Activated naive CD8-positive, alpha-beta T cell treated with anti-CD3 and anti-CD28 coated beads, Interleukin-2, amount 50 U/mL, for 16 hours (primary cell): ENCODE data around the gene BCAT1.

Experiments used
- DNase-seq: peaks from one replicate; pipeline ENCODE4 v3.0.0-alpha.2; 2020; ENCODE audit warnings: low read depth, low spot score

Gene BCAT1, protein sequence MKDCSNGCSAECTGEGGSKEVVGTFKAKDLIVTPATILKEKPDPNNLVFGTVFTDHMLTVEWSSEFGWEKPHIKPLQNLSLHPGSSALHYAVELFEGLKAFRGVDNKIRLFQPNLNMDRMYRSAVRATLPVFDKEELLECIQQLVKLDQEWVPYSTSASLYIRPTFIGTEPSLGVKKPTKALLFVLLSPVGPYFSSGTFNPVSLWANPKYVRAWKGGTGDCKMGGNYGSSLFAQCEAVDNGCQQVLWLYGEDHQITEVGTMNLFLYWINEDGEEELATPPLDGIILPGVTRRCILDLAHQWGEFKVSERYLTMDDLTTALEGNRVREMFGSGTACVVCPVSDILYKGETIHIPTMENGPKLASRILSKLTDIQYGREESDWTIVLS

DNA sequence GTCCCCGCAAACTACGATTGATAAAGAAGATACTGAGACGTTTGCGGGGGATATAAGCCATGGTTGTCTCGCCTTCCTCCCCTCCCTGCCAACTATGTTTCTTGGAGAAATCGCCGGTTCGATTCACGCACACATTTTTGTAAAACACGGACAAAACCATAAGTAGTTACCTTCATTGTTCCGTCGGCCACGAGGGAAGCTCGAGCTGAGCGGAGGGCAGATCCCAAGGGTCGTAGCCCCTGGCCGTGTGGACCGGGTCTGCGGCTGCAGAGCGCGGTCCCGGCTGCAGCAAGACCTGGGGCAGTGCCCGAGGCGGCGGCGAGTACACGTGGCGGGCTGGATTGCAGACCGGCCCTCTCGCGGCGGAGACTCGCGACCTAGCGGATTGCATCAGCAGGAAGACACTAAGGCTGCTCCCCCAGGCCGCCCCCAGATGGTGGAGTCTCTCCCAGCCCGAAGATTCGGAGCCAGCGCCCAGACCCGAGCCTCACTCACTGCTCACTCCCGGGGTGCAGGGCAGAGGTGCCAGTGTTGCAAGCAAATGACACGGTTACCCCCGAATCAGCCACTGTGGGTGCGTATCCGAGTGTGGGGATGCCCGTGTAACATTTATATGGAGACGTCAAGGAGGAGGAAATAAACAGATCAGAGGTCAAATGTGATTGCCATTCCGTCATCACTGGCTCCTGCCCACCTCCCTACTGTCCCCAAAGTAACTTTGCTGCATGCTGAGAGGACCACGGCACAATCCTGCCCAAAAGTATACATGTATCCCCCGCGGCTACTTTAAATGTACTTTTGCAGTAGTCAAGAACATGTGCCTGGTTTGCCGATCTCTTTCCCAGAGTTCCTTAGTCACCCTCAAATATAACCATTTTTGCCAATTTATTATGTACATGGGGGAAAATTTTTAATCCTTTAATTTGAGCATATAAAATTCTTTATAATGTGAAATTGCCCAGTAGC, at the start of gene BCAT1:
TSS of gene BCAT1 (minus strand) at position 345 of the 966 bp plus-strand sequence. CDS start at position 176, 169 bp downstream.
- DNase-seq, result no peak

DNA sequence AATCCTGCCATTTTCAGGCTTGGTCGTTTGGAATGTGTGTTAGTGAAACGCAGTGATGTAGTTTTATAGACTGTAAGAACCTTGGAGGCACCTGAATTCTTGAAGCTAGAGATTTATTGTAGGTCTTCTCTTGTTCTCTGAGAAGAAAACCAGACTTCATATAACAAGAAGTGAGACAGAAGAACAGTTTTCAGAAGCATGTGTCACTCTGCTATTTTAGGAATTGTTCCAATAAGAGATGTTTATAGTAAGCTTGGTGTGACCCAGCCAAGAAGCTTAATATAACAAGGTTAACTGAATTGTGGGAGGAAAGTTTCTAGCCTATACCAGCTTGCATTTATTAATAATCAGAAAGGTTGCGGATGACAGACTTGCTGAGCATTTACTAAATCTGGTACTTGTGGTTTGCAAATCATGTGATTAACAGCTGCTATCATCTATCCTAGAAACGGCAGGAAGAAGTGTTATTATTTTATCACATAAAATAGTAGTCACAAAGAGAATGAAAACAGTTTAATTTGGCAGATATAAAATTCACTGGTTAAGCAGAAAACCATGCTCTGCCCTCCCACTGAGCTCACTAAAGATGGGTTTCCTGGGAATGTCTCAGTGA, 49.2 kb upstream of the BCAT1 start:
- no peak for DNase-seq

DNA sequence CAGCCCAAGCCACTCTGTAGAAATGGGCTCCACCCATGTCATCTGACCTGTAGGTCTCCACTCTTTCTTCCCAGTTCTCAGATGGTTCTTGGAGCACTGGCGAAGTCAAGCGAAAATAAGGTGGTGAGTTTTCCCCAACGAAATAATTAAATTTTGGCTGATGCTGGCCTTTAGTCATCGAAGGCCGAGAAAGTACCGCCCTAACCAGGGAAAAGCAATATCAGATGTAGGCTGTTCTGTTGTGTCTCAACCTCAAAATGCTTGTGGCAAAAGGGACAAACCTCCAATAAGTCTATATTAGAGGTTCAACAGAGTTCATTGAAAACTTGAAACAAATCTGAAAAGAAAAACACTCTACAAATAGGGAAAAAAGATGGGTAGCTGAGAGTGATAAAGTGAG, 48.6 kb upstream of the BCAT1 start:
- DNase-seq, result no peak

DNA sequence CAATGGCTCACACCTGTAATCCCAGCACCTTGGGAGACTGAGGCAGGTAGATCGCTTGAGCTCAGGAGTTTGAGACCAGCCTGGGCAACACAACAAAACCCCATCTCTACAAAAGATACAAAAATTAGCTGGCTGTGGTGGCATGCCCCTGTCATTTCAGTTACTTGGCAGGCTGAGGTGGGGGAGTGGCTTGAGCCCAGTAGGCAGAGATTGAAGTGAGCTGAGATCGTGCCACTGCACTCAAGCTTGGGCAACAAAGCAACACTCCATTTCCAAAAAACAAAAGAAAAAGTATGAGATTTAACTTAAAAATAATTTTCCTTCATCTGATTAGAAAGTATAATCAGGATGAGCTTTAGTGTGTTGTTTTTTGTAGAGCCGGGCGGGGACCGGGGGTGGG, 47.9 kb upstream of the BCAT1 start:
- no peak for DNase-seq

DNA sequence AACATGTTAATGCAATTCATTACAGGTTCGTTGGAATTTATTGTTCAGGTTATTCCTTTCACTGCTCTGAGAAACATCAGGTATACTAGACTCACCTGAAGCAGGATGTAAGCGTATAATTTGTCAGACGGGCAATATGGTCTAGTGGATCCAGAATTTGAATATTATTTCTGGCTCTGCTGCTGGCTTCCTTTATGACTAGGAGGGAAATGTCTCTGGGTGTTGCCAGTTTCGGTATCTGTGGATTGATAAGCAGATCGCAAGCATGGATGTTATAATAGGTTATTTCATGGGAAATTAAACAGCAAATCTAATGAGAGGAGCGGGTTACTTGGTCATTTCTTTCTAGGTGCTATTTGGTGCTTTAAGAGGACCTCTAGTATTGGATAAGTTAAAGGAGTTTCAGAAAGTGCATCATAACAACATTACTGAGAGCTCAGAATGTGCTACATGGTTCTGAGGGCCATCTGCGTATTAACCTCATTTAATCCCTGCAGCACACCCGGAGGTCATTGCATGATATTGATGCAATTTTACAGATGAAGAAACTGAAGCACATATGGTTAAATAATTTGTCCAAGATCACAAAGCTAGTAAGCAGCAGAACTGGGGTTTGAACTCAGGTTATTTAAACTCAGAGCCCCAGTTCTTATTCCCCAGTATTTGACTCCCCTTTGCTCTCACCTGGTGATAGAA, 47.3 kb upstream of the BCAT1 start:
- no peak for DNase-seq

DNA sequence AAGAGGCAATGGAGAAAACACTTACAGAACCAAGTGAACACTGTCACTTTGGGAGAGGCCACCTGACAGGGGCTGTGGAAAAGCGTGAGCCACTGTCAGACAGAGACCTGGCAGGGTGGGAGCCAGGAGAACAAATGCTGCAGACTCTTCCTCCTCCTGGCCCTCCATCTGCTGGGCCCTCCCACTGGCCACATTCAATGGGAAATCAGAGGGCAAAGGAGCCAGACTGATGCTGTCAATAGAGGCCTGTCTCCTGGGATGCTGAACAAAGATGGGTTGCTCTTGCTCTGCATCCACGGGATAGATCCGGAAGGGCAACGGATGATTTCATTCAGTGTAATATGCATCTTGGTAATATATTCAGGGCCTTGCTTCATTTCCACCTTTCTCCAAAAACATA, 44.9 kb upstream of the BCAT1 start:
- DNase-seq, result no peak

DNA sequence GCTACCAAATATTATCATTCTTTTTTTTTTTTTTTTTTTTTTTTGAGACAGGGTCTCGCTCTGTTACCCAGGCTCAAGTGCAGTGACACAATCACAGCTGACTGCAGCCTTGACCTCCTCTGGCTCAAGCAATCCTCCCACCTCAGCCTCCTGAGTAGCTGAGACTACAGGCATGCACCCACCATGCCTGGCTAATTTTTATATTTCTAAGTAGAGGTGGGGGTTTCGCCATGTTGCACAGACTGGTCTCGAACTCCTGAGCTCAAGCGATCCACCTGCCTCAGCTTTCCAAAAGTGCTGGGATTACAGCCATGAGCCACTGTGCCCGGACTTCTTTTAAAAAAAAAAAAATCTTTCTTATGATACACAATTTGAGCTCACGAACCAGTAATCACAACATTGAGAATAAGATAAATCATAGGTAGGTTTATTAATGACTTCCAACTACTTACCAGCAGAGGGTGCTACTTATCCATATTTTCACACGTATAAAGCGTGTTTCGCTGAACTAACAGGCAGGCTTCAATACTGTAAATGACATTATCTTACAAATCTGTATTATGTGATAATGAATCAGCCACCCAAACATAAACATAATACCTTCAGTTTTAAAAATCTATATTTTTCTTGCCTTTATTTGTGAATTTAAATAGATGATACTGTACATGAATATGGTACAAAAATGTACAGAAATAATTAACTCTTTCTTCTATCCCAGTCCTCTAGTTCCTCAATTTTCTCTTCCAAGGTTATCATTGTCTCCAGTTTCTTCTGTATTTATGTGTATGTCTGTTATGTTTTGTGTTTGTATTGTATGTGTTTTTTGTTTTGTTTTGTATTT, 42.5 kb upstream of the BCAT1 start:
- DNase-seq, result no peak

DNA sequence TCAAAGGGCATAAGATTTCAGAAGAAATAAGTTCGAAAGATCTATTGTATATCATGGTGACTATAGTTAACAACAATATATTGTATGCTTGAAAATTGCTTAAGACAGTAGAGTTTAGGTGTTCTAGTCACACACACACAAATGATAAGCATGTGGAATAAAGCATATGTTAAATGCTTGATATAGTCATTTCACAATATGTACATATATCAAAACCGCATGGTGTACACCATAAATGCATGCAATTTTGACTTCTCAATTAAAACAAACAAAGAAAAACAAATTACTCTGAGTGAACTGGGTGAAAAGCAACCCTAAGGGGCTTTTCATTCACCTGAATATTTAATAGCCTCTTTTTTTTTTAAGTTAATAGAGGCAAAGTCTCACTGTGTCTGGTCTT, 40.3 kb upstream of the BCAT1 start:
- DNase-seq, result no peak

DNA sequence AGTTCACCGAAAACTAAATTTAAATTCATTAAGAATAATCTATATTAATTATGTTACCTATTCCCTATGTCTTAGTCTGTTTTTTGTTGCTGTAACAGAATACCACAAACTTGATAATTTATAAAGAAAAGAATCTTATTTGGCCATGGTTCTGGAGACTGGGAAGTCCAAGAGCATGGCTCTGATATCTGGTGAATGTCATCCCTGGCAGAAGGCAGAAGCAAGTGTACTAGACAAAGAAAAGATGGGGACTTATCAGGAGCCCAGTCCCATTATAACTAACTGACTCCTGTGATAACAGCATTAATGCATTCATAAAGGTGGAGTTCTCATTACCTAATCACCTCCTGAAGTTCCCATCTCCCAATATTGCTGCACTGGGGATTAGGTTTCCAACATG, 33.3 kb upstream of the BCAT1 start:
- DNase-seq, result no peak

DNA sequence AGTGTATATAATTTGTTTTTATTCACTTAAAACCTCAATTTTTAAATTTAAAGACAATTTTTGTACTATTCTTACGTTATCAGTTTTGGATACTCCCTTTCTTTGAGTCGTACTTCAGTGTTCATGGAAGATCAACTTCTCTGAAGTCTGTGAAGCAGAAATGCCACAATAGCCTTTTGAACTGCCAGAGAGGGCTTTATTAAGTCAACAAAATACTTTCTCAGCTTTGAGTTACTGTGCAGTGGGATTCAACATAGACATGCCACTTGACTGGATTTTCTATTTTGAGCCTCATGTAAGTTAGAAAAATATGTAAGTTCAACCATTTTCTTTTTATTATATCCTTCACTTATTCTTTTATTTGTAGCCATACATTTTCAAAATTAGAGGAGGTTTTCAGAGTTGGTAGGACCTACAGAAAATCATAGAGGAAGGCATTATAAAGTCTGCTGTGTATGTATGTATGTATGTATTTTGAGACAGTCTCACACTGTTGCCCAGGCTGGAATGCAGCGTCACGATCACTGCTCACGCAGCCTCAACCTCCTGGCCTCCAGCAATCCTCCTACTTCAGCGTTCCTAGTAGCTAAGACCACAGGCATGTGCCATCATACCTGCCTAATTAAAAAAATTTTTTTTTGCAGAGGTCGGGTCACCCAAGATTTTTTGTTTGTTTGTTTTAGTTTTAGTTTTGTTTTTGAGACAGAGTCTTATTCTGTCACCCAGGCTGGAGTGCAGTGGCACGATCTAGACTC, 31.3 kb upstream of the BCAT1 start:
- no peak for DNase-seq

DNA sequence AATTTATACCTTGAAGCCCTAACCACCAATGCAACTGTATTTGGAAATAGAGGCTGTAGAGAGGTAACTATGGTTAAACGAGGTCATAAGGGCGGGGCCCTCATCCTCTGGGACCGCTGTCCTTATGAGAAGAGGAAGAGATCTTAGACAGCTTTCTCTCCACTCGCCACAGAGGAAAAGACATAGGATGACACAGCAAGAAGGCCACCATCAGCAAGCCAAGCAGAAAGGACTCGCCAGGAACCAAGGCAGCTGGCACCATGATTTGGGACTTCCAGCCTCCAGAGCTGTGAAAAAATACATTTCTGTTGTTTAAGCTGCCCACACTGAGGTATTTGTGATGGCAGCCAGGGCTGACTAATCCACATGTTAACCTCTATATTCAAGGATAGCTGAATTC, 30.4 kb upstream of the BCAT1 start:
- no peak for DNase-seq

DNA sequence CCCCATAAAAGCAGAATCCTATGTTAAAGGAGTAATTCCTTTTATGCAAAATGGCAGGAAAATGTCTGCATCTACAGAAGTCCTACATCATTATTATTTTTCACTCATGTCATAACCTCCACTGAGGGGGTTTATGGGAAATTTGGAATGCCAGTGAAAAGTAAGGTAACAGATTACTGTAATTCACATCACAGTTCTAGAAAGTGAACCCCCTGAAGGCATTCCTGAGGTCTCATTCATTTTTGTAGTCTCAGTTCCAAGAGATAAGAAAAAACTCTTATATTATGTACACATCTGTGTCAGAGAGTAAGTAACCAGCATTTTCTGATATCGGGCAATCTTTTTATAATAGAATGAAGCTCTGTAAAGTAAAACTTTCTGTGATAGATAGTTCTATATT, 28.8 kb upstream of the BCAT1 start:
- DNase-seq, result no peak

DNA sequence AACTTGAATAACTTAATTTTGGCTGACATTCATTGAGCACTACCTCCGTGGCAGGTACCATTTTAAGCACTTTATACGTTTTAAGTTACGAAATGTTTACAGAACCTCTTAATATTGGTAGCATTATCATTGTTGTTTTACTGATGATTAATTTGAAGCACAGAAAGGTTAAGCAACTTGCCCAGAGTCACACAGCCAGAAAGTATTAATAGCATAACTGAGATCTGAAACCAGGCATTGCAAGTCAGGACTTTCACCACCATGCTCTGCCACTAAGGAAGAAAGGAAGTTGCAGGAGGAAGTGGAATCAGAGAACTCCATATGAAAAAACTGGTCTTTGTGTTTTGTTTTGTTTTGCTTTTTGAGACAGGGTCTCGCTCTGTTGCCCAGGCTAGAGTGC, 28.2 kb upstream of the BCAT1 start:
- DNase-seq, result no peak

DNA sequence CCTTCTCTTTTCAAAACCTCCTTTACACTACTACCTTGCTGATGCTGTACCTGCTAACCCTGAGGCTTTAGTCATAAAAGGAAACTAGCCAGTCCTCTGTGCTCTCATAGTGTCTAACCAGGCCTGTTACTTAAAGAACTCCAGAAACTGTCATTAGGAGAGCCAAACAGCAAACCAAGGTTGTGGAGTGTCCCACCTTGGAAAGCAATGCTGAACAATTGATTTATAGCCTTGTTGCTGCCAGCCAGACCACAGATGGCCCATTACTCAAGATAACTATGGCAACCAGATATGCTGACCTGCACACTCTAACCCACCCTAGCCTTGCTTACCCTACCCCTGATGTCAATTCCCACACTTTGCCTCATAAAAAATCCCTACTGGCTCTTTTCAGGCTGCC, 26.5 kb upstream of the BCAT1 start:
- DNase-seq, result no peak

DNA sequence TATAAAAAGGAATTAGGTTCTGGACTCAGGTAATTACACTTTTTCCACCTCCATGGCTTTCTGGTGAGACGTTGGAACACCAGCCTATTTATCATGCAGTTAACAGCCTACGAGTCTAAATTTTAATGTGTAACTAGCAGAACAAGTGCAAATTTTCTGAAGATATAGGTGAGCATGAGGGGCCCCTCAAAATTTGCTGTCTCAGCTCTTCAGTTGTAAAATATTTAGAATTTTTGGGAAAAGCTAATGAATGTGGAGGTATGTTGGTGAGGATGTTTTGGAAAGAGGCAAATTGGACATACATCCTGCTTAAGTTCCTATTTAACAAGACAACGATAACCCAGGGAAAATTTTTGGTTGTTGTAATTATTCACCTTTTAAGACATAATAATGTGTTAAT, 25.3 kb upstream of the BCAT1 start:
- DNase-seq, result no peak

DNA sequence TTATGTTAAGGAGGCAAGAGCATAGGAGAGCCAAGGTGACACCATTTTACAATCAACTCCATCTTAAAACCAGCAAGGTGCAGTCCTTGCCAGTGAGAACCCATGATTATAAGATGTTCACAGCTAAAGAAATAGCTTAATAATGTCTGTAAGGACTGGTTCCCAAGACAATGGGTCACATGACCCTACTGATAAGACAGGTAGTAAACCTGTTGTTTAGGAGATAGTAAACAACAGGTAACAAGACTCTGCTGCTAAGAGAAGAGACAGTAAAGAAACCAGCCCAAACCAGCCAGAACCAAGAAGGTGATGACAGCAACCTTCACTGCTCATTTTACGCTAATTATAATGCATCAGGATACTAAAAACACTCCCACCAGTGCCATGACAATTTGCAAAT, 23.2 kb upstream of the BCAT1 start:
- no peak for DNase-seq

DNA sequence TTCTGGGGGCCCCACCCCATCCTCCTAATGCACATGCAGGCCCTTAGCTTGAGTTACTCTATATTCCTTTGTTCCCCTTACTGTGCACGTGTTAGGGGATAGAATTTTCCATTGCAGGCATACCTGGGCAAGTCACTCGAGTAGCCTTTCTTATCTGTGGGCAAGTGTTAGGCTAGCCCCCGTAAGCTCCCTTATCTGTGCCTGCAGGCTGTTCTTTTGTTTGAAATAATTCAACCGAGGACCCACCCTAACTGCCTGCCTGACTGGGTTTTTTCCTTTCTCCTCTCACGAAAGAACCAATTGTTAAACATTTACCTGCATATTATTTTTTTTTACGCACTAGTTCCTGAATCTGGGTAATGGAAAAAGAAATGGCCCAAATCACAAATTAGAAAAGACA, 21.3 kb upstream of the BCAT1 start:
- no peak for DNase-seq

DNA sequence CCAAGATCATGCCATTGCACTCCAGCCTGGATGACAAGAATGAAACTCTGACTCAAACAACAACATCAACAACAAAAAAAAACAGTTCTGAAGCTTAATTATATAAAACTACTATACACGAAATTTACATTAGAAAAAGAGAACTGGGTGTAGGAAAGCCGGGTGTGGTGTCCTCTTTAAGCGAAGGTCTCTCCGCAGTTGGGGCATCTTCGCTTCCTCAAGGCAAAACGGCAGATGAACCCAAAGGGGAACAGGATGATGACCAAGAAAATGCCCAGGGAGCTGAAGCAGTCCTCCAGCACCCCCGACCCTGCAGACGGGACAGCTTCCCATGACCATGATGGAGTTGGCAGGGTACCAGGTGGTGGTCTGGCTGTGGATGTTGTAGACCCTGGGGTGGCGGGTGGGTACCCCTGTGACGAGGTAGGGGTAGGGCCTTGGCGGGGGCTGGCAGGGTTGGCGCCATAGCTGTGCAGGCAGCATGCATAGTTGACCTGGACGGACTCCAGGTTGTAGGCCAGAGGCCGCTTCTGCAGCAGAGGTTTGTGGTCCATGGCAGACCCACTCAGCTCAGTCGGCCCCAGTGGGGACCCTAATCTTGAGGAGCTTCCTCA, 18.2 kb upstream of the BCAT1 start:
- no peak for DNase-seq

DNA sequence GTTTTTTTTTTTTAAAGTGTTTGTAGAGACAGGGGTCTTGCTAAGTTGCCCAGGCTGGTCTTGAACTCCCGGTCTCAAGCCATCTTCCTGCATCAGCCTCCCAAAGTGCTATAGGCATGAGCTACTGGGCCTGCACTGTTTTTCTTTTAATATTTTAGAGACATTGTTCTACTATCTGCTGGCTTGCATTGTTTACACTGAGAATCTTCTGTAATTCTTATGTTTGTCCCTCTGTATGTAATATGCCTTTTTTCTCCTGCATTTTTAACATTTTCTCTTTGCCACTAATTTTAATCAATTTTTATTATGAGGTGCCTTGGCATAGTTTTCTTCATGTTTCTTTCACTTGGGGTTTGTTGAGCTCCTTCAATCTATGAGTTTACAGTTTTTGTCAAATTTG, 15.4 kb upstream of the BCAT1 start:
- no peak for DNase-seq
